Measurements from ENCODE around the gene PCDHGA4.
A peak's percentile ranks its signal among the peaks of the same experiment; 100 is the strongest.
"Not testable (repeated sequence)": the region's sequence is repeated elsewhere in the genome, so short reads cannot be mapped to it uniquely, and the experiment has no call there.

Gene PCDHGA4

GRCh38 chr5:141354900-141355469 lies at the start of gene PCDHGA4:
Gene PCDHGA4 (plus strand): TSS chr5:141355021. CDS start chr5:141355108, 87 bp downstream.
- no peak for DNase-seq (ENCODE audit: low read depth in 2 of 2, low spot score in 1 of 2)

GRCh38 chr5:141306630-141307029 lies 48.2 kb upstream of the PCDHGA4 start:
- no peak for DNase-seq (ENCODE audit: low read depth in 2 of 2, low spot score in 1 of 2)

- DNase-seq (ENCODE audit: low read depth in 2 of 2, low spot score in 1 of 2) = no peak
These were observed 41.1 kb upstream of the PCDHGA4 start for GRCh38 chr5:141313711-141314110.

- not testable (repeated sequence) for DNase-seq (ENCODE audit: low read depth in 2 of 2, low spot score in 1 of 2)
These were observed 37.9 kb upstream of the PCDHGA4 start for GRCh38 chr5:141316963-141317362.

GRCh38 chr5:141319202-141319601 lies 35.6 kb upstream of the PCDHGA4 start:
- no peak for DNase-seq (ENCODE audit: low read depth in 2 of 2, low spot score in 1 of 2)

GRCh38 chr5:141319699-141320098 lies 35.1 kb upstream of the PCDHGA4 start:
- no peak for DNase-seq (ENCODE audit: low read depth in 2 of 2, low spot score in 1 of 2)

GRCh38 chr5:141320225-141321169 lies 34.3 kb upstream of the PCDHGA4 start, which contains the start of gene TAF7:
Gene TAF7 (minus strand): TSS chr5:141320784. CDS start chr5:141320044, 740 bp downstream.
- peak; percentile 84 to 86 for DNase-seq (ENCODE audit: low read depth in 2 of 2, low spot score in 1 of 2)

GRCh38 chr5:141322261-141322660 lies 32.6 kb upstream of the PCDHGA4 start:
- DNase-seq (ENCODE audit: low read depth in 2 of 2, low spot score in 1 of 2) = no peak

- peak; percentile 25 to 43 for DNase-seq (ENCODE audit: low read depth in 2 of 2, low spot score in 1 of 2)
These were observed 28.6 kb upstream of the PCDHGA4 start for GRCh38 chr5:141326088-141326854.

- DNase-seq (ENCODE audit: low read depth in 2 of 2, low spot score in 1 of 2) = no peak
These were observed 26.6 kb upstream of the PCDHGA4 start for GRCh38 chr5:141328231-141328630.

- DNase-seq (ENCODE audit: low read depth in 2 of 2, low spot score in 1 of 2) = no peak
These were observed 24.3 kb upstream of the PCDHGA4 start, which contains the start of gene PCDHGA1 for GRCh38 chr5:141330299-141331080. Gene PCDHGA1 (plus strand): TSS chr5:141330514.

- not testable (repeated sequence) for DNase-seq (ENCODE audit: low read depth in 2 of 2, low spot score in 1 of 2)
These were observed 22.2 kb upstream of the PCDHGA4 start for GRCh38 chr5:141332571-141332970.

- DNase-seq (ENCODE audit: low read depth in 2 of 2, low spot score in 1 of 2) = no peak
These were observed 16.1 kb upstream of the PCDHGA4 start, which contains the start of gene PCDHGA2 for GRCh38 chr5:141338538-141339306. Gene PCDHGA2 (plus strand): TSS chr5:141338760.

GRCh38 chr5:141340781-141341354 lies 14.0 kb upstream of the PCDHGA4 start:
- not testable (repeated sequence) for DNase-seq (ENCODE audit: low read depth in 2 of 2, low spot score in 1 of 2)

- DNase-seq (ENCODE audit: low read depth in 2 of 2, low spot score in 1 of 2) = no peak
These were observed 12.0 kb upstream of the PCDHGA4 start for GRCh38 chr5:141342773-141343172.

- no peak for DNase-seq (ENCODE audit: low read depth in 2 of 2, low spot score in 1 of 2)
These were observed 11.4 kb upstream of the PCDHGA4 start, which contains the start of gene PCDHGA3 for GRCh38 chr5:141343242-141343952. Gene PCDHGA3 (plus strand): TSS chr5:141343829. CDS start chr5:141344034, 205 bp downstream.

- DNase-seq (ENCODE audit: low read depth in 2 of 2, low spot score in 1 of 2) = no peak
These were observed 10.8 kb upstream of the PCDHGA4 start for GRCh38 chr5:141343953-141344463.

- DNase-seq (ENCODE audit: low read depth in 2 of 2, low spot score in 1 of 2) = no peak
These were observed 9.5 kb upstream of the PCDHGA4 start for GRCh38 chr5:141345327-141345726.
